ENCODE measurements around the gene CCND3. TPM values are rescaled to one million over a fixed set of nuclear protein-coding genes. Genes with fewer than 3 reads are reported as not detected.
A peak's percentile ranks its signal among the peaks of the same experiment; 100 is the strongest.
"Not testable (repeated sequence)": the region's sequence is repeated elsewhere in the genome, so short reads cannot be mapped to it uniquely, and the experiment has no call there.

CCND3 gene
- total and polyA plus RNA-seq, 12 donors, result 85.9 to 309 (median 156) TPM

DNA sequence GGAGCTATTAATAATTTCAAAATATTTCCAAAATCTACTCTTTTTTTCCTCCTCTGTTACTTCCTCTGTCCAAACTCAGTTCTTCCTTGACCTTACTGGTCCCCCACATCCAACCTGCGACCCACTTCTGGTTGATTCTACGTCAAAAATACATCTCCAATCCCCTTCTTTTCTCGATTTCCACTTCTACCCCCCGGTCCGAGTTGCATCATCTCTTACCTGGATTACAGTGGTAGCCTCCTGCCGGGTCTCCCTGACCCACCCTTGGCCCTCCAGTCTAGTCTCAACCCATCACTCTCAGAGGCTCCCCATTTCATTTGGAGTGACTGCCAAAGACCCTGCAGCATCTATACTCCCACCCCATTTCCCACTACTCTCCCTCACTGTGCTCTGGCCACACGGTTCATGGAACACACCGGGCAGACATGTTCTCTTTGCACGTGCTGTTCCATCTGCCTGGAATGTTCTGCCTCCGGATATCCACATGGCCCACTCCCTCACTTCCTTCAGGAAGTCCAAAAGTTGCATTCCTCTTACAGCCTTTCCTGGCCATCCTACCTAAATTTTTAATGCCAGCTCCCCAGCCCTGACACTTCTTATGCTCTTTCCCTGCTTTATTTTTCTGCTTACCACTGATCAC, 6.1 kb upstream of the CCND3 start:
- Histone ChIP-seq H3K9me3 (replicated peaks in 1 of 3) (no peaks in the 10 kb centered on the region), H3K4me1 (replicated peaks in 1 of 2) (peaks cover 0 to 10% of the 10 kb centered on the region in 2 donors), H3K27ac (no peak overlapping the region), H3K36me3 (replicated peaks in 1 of 2) (no peaks in the 10 kb centered on the region), H3K4me3 (no peak overlapping the region), H3K27me3 (no peaks in the 10 kb centered on the region)
- TF ChIP-seq POLR2A (IDR thresholded peaks at IDR 0.05), result no peak
- intact Hi-C loops (cut with DNase I), result no loop called here
- DNase-seq, result no peak
- 84 to 89% (median 87%) methylated on average over 10 of the region's 10 CpGs for WGBS, 4 donors

DNA sequence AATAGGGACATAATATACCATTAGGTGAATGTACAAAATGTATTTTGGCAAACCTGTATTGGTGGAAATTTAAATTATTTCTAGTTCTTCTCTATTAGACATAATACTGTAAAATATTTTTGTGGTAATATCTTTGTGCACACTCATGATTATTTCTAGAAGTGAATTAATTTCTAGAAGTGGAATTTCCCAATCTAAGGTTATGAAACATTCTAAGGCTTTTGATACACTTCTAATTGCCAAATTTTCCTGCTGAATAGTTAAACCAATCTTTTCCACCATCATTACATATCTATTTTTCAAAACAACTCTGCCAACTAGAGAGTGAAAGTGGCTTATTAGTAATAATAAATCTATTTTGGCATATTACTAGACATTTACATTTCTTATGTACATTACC, 1.8 kb upstream of the CCND3 start:
- intact Hi-C loops (cut with DNase I), result no loop called here
- H3K27ac ChIP-seq, result peak overlapping the region in 1 of 5 donors; percentile 9
- H3K9me3 ChIP-seq (replicated peaks in 1 of 3), result no peaks in the 10 kb centered on the region
- H3K4me3 ChIP-seq, result no peak overlapping the region
- no peak for DNase-seq
- no peak for TF ChIP-seq POLR2A (IDR thresholded peaks at IDR 0.05)
- H3K36me3 ChIP-seq (replicated peaks in 1 of 2), result no peaks in the 10 kb centered on the region
- H3K4me1 ChIP-seq (replicated peaks in 1 of 2), result peaks cover 18 to 39% of the 10 kb centered on the region in 2 donors
- H3K27me3 ChIP-seq, result no peaks in the 10 kb centered on the region

DNA sequence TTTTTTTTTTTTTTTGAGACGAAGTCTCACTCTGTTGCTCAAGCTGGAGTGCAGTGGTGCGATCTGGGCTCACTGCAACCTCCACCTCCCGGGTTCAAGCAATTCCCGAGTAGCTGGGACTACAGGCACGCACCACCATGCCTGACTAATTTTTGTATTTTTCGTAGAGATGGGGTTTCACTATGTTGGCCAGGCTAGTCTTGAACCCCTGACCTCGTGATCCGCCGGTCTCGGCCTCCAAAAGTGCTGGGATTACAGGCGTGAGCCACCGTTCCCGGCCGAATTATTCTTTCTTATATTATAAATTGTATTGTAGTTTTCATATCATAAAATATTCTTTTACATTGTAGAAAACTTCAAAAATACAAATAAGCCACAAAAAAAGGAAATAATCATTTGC, 1.3 kb upstream of the CCND3 start:
- DNase-seq; H3K4me3 ChIP-seq; H3K36me3 ChIP-seq (replicated peaks in 1 of 2); H3K9me3 ChIP-seq (replicated peaks in 1 of 3); H3K27me3 ChIP-seq; intact Hi-C loops (cut with DNase I): not testable (repeated sequence)
- peaks cover 23 to 45% of the 10 kb centered on the region in 2 donors for H3K4me1 ChIP-seq (replicated peaks in 1 of 2)
- WGBS, 4 donors, result 88 to 93% (median 90%) methylated on average over 14 of the region's 14 CpGs
- peak overlapping the region in 2 of 5 donors; percentile 84 to 85 for H3K27ac ChIP-seq

DNA sequence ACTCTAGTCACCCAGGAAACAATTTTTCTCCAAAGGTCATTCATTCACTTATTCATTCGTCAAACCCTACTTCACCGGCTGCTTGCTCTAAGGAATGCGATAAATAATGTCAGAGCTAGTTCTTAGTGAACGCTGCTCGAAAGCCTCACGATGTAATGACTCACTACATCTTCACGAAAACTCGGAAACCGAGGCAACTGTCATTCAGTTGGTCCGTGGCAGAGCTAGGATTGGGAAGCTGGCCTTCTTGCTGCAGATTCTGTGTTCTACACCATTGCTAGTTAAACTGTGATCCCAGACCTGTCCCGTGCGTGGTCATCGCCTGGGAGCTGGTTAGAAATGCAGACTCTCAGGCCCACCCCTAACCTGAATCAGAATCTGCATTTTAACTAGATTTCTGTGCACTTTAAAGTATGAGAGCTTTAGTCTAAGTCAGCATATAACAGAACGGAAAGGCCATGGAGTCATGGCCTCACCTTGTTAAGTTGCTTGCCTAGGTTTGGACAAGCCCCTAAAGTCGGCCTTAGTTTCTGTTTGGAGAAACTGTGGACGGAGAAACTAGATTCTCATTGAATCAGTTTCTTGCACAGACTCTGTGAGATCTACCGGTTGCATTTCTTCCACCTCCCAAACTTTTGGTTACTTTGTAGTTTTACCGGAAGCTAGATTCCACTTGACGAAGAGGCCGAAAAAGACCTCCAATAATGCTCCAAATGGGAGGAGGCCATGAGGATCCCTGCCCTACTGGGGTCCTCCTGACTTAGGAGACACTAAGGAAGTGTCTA, 651 bp upstream of the CCND3 start:
- no peak for TF ChIP-seq POLR2A (IDR thresholded peaks at IDR 0.05)
- TF ChIP-seq, protein P1, sequence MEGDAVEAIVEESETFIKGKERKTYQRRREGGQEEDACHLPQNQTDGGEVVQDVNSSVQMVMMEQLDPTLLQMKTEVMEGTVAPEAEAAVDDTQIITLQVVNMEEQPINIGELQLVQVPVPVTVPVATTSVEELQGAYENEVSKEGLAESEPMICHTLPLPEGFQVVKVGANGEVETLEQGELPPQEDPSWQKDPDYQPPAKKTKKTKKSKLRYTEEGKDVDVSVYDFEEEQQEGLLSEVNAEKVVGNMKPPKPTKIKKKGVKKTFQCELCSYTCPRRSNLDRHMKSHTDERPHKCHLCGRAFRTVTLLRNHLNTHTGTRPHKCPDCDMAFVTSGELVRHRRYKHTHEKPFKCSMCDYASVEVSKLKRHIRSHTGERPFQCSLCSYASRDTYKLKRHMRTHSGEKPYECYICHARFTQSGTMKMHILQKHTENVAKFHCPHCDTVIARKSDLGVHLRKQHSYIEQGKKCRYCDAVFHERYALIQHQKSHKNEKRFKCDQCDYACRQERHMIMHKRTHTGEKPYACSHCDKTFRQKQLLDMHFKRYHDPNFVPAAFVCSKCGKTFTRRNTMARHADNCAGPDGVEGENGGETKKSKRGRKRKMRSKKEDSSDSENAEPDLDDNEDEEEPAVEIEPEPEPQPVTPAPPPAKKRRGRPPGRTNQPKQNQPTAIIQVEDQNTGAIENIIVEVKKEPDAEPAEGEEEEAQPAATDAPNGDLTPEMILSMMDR (IDR thresholded peaks at IDR 0.05), result no peak
- Histone ChIP-seq H3K9me3 (replicated peaks in 1 of 3) (no peaks in the 10 kb centered on the region), H3K36me3 (replicated peaks in 1 of 2) (no peaks in the 10 kb centered on the region), H3K4me3 (peak overlapping the region in 2 of 4 donors; percentile 38 to 88), H3K4me1 (replicated peaks in 1 of 2) (peaks cover 23 to 51% of the 10 kb centered on the region in 2 donors), H3K27me3 (no peaks in the 10 kb centered on the region), H3K27ac (peak overlapping the region; percentile 40 to 97 (median 84))
- intact Hi-C loops (cut with DNase I), result no loop called here
- peak in 2 of 7 donors; percentile 55 to 82 for DNase-seq
- 28 to 32% (median 31%) methylated on average over 20 of the region's 20 CpGs for WGBS, 4 donors

DNA sequence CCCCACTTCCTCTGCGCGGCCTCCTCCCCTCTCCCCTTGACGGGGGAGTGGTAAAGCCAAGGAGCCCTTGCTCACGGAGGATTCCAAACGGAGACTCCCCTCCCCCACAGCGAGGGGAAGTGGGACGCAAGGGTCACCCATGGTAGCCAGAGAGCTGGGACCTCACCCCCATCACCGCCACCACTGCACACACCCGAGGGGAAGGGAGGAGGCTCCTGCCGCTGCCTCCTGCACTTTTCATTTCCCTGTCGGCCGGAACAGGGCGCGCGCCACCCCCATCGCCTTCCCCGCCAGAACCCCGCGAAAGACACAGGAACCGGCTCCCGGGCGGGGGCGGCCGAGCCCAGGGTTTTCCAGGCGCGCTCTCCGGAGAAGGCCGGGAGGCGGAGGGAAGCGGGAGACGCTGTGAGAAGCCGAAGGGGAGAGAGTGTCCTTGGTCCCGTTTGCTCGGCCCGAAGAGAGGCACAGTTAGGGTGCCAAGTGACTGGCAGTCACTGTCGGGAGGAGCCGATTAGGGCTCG, 789 bp downstream of the CCND3 start:
- Histone ChIP-seq H3K4me1 (replicated peaks in 1 of 2) (peaks cover 27 to 66% of the 10 kb centered on the region in 2 donors), H3K4me3 (peak overlapping the region; percentile 56 to 88 (median 70)), H3K27ac (peak overlapping the region; percentile 69 to 97 (median 84)), H3K9me3 (replicated peaks in 1 of 3) (no peaks in the 10 kb centered on the region), H3K27me3 (no peaks in the 10 kb centered on the region), H3K36me3 (replicated peaks in 1 of 2) (peaks cover 0 to 8% of the 10 kb centered on the region in 2 donors)
- TF ChIP-seq POLR2A (IDR thresholded peaks at IDR 0.05), result peak in 1 of 2 donors; percentile 6
- TF ChIP-seq, protein P1 (IDR thresholded peaks at IDR 0.05), result no peak
- intact Hi-C loops (cut with DNase I), result no loop called here
- WGBS, 4 donors, result 0 to 1% (median 0%) methylated on average over 26 to 38 of the region's 38 CpGs
- DNase-seq, result peak in 6 of 7 donors; percentile 55 to 78 (median 60)

All from adrenal gland (tissue), 12 donors.